ENCODE measurements around the gene PPARGC1A.

PPARGC1A gene

DNA sequence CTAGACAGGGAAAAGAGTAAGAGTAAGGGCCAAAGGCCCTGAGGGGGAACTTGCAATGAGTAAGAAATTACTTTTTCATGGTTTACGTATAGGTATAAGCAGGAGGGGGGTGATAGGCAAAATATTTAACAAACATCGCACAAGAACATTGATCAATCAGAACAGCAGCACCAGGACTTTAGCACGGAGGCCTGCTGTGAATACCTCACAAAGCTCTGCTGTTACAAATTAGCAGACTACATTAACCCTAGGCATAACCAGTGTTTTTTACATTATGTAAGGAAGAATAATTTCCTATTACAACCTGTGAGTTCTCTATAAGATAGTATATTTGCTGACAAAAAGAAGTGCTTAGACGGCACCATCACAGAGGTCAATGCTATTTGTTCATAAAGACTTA, 44.9 kb downstream of the PPARGC1A start:
- no peak for DNase-seq (ENCODE audit: low spot score)

GRCh38 chr4:23839279-23839678, 50.6 kb downstream of the PPARGC1A start:
- DNase-seq (ENCODE audit: low spot score) = no peak

DNA sequence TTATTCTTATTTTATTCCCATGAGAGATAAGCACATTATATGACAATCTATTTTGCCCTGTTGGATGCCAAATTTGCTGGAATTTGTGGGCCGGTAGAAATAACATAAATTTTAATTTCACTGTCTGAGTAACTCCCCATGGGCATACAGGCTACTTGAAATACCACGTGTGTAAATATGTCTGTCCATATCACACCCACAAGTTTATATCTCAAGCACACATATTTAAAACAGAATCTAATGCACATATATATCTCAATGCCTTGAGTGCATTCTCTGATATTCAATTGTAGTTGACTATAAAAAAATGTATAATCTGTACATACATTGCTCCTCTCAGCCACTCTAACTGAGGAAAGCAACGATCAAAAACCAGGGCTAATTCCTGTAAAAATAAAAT, 51.2 kb downstream of the PPARGC1A start:
- DNase-seq (ENCODE audit: low spot score) = no peak

DNA sequence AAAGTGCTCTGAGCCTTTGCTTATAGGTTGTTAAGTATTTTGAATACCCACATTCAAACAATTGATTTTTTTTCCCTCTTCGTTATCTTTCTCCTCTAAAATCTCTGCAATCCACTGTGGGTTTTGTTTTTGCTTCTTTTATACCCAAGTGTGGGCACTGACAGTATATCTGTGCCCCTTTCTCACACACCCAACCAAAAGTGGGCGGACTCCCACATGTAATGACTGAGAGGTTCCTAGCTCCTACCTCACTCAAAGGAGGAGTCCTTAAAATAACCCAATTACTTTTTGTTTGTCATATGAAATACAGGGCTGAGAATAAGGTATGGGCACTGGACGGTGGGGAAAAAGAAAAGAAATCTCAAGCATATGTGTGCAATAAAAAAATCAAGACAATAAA, 51.7 kb downstream of the PPARGC1A start:
- DNase-seq (ENCODE audit: low spot score) = no peak

DNA sequence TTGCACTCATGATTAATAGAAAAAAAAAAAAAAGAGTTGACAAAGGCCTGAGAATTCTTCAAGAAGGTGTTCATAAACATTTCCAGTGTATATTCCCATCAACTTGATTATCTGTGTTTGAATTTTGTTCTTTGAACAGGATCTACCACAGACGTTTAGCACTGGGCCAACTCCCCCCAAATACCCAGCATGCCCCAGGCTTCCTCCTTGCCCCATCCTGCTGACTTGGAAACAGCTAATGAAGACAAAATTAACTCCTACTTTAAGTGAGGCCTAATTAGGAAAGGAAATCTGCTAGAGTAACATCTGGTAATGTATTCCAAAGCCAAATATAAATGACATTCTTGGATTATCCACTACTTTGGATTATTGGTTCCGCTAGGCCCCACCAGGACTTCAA, 52.5 kb downstream of the PPARGC1A start:
- no peak for DNase-seq (ENCODE audit: low spot score)

DNA sequence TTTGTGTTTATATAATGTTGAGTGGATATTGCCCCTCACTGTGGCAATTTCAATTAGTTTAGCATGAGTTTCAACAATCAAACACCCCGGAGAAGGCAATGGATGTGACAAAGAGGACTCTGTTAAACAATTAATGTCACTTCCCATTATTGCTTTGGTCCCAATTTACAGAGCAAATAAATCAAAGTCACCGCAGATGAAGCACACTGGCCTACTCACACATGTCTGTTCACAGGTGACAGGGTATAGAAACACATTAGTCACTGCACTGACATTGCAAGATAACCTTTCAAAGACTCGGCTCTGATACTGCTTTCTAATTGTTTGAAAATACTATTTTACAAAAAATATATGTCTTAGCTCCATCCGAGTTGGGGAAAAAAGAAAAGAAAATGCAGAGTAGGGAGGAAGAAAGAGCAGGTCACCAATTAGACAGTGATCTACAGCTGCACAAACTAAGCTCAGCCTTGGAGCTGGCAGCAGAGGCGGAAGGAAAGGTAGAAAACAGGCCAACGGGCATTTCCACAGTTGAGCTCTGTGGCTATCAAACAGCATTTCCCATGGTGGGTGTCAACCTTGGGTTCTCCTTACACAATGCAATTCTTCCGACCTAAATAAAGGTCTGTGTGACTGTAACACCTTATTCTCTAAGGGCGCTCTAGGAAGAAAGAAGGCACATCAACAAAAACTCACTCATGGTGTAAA, 53.9 kb downstream of the PPARGC1A start:
- DNase-seq (ENCODE audit: low spot score) = no peak

- DNase-seq (ENCODE audit: low spot score) = no peak
These were observed 61.1 kb downstream of the PPARGC1A start for GRCh38 chr4:23828779-23829178.

DNA sequence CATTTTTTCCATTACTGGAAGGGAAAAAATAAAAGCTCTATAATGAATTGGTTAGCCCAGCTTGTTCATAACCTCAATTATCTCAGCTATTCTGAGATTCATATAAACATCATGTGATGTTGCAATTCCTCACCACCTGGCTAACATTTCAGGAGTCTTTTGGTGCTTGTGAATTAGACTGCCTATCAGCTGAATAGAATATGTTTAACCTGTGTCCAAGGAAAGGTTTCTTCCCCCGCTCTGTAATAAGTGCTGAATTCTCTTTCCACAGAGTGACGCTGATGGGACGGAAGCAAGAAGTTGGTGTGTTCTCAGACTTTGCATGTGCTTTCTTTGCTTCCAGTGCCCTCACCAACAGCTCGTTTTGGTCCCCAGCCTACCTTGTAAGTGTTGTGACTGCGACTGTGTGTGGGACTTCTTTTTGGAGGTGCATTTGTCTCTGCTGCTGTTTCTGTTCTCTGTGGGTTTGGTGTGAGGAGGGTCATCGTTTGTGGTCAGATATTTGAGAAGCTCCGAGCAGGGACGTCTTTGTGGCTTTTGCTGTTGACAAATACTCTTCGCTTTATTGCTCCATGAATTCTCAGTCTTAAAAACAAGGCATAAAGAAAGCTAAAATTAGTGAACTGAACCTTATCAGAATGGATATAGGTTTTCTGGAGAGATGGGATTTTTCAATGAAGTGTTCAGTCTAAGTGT, 61.7 kb downstream of the PPARGC1A start:
- DNase-seq (ENCODE audit: low spot score) = peak; percentile 2

DNA sequence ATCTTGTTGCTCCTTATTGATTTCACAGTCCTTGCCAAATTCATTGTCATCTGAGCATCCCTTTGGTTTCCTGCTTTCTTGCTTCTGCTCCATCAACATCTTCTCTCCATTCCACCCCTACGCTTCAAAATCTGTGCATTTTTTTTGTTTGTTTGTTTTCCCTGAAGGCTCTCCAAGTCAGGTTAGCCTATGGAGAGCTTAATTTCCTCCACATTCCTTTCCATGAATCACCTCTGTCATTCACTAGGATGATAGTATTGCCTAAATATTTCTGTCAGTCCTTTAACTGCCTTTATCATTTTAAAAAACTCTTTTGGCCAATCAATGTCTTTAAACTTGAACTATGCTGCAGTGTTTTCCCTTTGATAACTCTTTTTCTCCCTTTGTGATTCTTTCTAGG, 67.7 kb downstream of the PPARGC1A start:
- peak; percentile 4 for DNase-seq (ENCODE audit: low spot score)

DNA sequence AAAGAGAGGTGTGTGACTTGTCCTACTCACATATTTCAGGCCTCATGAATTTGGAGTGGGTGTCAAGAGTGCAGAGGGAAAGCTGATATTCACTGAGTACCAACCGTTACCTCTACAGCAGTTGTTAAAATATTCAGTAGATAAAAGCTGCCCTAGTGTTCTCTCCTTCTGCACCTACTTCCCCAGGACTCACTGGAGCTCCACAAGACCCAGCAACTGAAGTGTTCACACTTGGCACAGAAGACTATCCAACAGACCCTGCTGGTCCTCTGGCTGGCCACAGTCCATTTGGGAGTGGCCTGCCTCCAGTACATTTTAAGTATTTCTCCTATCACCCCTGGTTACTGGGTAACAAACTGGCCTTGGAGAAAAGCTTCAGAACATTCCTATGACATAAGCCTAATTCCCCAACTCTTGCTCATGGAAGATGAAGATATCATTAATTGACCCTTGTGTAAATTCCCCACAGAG, 70.8 kb downstream of the PPARGC1A start:
- peak; percentile 49 for DNase-seq (ENCODE audit: low spot score)

DNA sequence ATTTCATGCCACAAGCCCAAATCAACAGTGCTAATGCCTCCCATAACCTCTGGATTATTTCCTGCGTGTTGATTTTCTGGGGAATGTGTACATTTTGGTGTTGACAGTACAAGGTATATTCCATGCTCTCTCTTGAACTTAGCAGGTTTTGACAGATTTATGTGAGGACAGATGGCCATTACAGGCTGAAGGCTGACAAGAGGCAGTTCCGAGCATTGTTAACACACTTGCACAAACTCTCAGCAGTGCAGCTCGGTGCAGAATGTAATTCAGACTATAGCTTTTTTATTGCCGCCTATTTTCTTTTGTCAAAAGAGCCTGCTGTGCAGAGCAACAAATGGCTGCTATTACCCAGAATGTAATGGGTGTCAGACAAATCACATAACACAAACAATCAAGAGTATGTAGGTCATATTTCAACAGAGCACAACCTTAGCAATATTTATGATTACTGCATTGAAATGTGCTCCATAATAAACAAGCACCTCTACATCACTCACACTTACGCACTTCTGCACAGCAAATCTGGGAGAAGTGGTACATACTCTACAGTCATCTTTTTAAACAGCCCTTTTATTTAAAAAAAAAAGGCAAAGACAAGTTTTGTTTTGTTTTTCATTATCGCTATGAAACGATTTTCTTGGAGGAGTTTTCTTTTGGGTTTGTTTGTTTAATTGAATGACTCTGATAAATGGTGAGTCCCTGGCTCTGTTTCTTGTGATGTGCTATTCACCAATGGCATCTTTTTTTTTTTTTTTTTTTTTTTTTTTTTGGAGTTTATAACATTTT, 71.6 kb downstream of the PPARGC1A start:
- DNase-seq (ENCODE audit: low spot score) = no peak

DNA sequence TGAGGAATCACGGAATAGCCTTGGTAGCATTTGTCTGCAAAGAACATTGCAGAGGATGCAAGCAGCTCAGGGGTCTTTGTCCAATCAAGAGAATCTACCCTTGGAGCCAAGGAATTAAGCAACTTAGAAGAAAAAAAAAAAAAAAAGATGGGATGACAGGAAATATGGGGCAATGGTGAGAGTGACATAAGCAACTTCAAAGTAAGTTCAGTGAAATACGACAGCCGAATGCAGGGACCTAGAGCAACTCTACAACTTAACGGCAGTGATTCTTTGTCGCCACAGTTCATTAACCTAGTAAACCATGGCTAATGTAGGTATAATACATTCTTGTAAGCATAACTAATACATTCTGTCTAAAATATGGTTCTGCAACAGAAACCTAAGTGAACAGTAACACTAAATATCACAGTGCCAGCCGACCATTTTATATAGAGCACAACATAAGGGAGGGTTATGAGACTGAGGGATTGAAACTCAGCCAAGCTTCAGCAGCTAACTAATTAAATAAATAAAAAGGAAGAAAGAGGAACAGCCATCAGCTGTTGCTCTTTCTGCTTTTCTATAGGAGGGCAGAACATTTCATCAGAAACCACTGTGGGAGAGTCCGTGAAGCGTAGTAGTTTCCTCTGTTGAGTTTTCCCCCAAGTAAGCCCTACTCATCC, 74.7 kb downstream of the PPARGC1A start:
- DNase-seq (ENCODE audit: low spot score) = no peak

GRCh38 chr4:23814587-23814986, 75.3 kb downstream of the PPARGC1A start:
- DNase-seq (ENCODE audit: low spot score) = peak; percentile 59

DNA sequence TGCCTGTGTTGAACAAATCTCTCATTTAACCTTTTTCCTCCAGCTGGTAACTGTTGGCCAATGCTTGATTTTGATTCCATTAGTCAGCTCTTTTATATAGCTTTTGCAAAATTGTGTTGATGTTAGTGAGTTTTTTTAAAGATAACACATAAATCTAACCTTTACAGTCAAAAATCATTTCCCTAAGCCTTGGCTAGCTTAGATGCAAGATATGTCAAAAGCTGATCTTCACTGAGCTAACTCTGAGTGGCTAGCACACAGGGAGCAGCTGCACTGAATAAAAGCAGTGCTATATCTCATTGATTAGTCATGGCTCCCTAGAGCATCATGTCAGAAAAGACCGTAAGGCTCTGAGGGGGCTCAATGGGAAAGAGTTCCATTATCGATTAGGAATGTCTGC, 78.7 kb downstream of the PPARGC1A start:
- peak; percentile 2 for DNase-seq (ENCODE audit: low spot score)

GRCh38 chr4:23805450-23805851, 84.4 kb downstream of the PPARGC1A start:
- peak; percentile 23 for DNase-seq (ENCODE audit: low spot score)

GRCh38 chr4:23789762-23790161, 100.1 kb downstream of the PPARGC1A start:
- peak; percentile 73 for DNase-seq (ENCODE audit: low spot score)

DNA sequence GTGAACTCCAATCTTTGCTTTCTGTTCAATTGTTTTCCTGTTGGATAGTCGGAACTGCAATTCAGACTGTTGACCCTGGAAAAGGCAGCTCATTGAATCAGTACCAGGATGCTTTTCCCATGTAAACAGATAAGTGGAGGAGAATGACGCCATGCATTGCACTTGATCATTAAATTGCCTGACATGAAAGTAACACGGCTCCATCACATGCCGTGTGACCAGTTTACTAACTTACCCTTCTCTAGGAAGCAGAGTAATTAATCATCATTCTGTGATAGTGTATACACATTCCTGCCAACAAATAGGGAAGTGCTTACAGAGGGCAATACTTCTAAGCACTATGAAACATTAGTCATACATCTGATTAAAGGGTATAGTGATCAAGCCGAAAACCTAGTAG, 101.4 kb downstream of the PPARGC1A start:
- no peak for DNase-seq (ENCODE audit: low spot score)

GRCh38 chr4:23788027-23788426, 101.8 kb downstream of the PPARGC1A start:
- DNase-seq (ENCODE audit: low spot score) = no peak

DNA sequence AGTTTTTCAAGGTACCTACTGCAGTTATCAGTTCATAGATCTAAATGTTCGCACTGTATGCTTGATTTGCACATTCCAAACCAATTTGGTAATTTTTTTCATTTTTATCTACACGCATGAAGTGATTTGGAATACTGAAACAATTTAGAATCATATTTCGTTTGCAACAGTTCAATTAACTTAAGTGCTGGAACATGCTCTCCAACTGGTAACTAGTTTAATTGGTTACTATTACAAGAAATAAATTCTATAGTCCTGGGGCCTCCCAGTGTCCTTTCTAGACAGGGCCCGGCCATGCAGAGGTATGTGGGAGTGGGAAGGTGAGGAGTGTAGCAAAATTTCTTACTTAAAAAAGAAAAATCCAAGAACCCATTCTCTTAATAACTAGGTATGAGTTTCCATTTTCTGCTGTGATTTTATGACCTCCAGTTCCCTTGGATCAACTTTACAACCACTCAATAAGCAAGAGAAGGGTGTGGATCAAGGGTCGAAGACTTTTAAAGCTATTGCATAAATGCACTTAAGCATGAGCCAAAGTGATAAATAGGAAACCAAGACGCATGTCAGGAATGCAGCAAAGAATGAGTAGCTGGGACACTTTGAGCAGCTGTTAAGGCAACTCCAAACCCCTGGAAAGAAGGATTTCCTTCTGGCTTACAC, 106.9 kb downstream of the PPARGC1A start:
- no peak for DNase-seq (ENCODE audit: low spot score)

- DNase-seq (ENCODE audit: low spot score) = no peak
These were observed 110.0 kb downstream of the PPARGC1A start for GRCh38 chr4:23779839-23780238.

GRCh38 chr4:23779422-23779821, 110.4 kb downstream of the PPARGC1A start:
- no peak for DNase-seq (ENCODE audit: low spot score)

DNA sequence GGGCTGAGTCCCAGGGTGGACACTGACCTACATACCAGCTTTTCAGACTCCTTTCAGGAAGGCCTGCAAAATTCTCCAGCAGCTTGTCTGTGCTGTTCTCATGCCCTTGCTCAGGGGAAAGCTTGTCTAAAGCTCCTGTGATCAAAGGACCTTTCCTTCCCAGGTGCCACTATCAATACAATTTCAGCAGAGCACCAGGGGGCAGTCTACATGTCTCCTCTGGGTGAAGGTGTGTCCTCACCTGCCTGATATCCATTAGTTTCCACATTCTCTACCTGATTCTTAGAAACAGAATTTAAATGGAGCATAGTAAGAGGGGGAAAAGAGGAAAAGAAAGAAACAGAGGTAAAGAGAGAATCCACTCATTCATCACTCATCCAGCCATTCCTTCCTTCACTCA, 114.2 kb downstream of the PPARGC1A start:
- no peak for DNase-seq (ENCODE audit: low spot score)
